Osteoblast (primary cell): ENCODE data around the gene COL13A1. TPM values are rescaled to one million over a fixed set of nuclear protein-coding genes. Genes with fewer than 3 reads are reported as not detected.
A peak's percentile ranks its signal among the peaks of the same experiment; 100 is the strongest.

ENCODE experiments used
- DNase-seq: peaks from one replicate; pipeline ENCODE4 v3.0.0; 2011; ENCODE audit warnings: low spot score, mixed read lengths; ENCODE audit not compliant: insufficient read length; ENCODE audit errors: missing footprints
- H2AFZ ChIP-seq: 2 replicates; pipeline ENCODE4 v1.6.0; 2011; ENCODE audit warnings: mild to moderate bottlenecking, low read length
- H3K27ac ChIP-seq: 2 replicates; pipeline ENCODE4 v1.5.1; 2011; ENCODE audit warnings: mild to moderate bottlenecking, low read depth, low read length, moderate library complexity
- H3K27me3 ChIP-seq: 2 replicates; pipeline ENCODE4 v1.6.0; 2012; ENCODE audit warnings: mild to moderate bottlenecking, control low read depth, inconsistent platforms, low read length, moderate library complexity; ENCODE audit not compliant: insufficient read depth
- H3K36me3 ChIP-seq: 2 replicates; pipeline ENCODE4 v1.5.1; 2011; ENCODE audit warnings: mild to moderate bottlenecking, low read length, control low read depth, moderate library complexity; ENCODE audit not compliant: insufficient read depth
- H3K4me1 ChIP-seq: 2 replicates; pipeline ENCODE4 v1.5.1; 2011; ENCODE audit warnings: mild to moderate bottlenecking, low read length, control low read depth, moderate library complexity; ENCODE audit not compliant: insufficient read depth
- H3K4me2 ChIP-seq: 2 replicates; pipeline ENCODE4 v1.6.0; 2011; ENCODE audit warnings: mild to moderate bottlenecking, low read length; ENCODE audit not compliant: insufficient read depth
- H3K4me3 ChIP-seq: fragments of 200-600 bp; sonication (generic); 3 replicates; pipeline ENCODE4 v1.5.1; 2012; ENCODE audit warnings: mild to moderate bottlenecking, low read length, inconsistent platforms; ENCODE audit not compliant: insufficient read depth
- H3K79me2 ChIP-seq: 2 replicates; pipeline ENCODE4 v1.6.0; 2012; ENCODE audit warnings: mild to moderate bottlenecking, low read length, control low read depth, inconsistent platforms; ENCODE audit not compliant: insufficient read depth
- H3K9me3 ChIP-seq: 2 replicates; pipeline ENCODE4 v1.5.1; 2011; ENCODE audit warnings: low read depth, low read length, control low read depth
- H4K20me1 ChIP-seq: 2 replicates; pipeline ENCODE4 v1.6.0; 2012; ENCODE audit warnings: mild to moderate bottlenecking, low read length, control low read depth; ENCODE audit not compliant: insufficient read depth
- CTCF ChIP-seq: IDR thresholded peaks from 2 replicates; pipeline ENCODE4 v1.5.1; 2011; ENCODE audit warnings: mild to moderate bottlenecking, low read depth, low read length, moderate library complexity; ENCODE audit errors: extremely low read depth
- total RNA-seq: library from RNA; depleted of rRNA; stranded (reverse); fragments of >200 nt; gene quantifications from 2 replicates; pipeline ENCODE4 v1.2.3, GENCODE V29; 2012

The COL13A1 gene
- total RNA-seq, 1 donor = 1.1 TPM

GRCh38 chr10:69907517-69907916 is 105.8 kb downstream of the COL13A1 start:
- Histone ChIP-seq H3K4me3 (no peak overlapping the region), H2AFZ (no peak overlapping the region), H4K20me1 (no peaks in the 10 kb centered on the region), H3K4me1 (no peaks in the 10 kb centered on the region), H3K9me3 (no peaks in the 10 kb centered on the region), H3K27ac (no peak overlapping the region), H3K79me2 (no peaks in the 10 kb centered on the region), H3K4me2 (no peak overlapping the region), H3K36me3 (peaks cover 3% of the 10 kb centered on the region), H3K27me3 (no peaks in the 10 kb centered on the region)
- no peak for DNase-seq
- no peak for TF ChIP-seq CTCF

- H3K4me3 ChIP-seq = no peak overlapping the region
- H3K36me3 ChIP-seq = peaks cover 3% of the 10 kb centered on the region
- H3K79me2 ChIP-seq = no peaks in the 10 kb centered on the region
- no peaks in the 10 kb centered on the region for H3K27me3 ChIP-seq
- H3K9me3 ChIP-seq = no peaks in the 10 kb centered on the region
- no peak overlapping the region for H3K27ac ChIP-seq
- H4K20me1 ChIP-seq = no peaks in the 10 kb centered on the region
- no peak overlapping the region for H2AFZ ChIP-seq
- no peak for DNase-seq
- H3K4me2 ChIP-seq = no peak overlapping the region
- TF ChIP-seq CTCF = no peak
- no peaks in the 10 kb centered on the region for H3K4me1 ChIP-seq
These were observed 106.4 kb downstream of the COL13A1 start for GRCh38 chr10:69908124-69908523.

DNA sequence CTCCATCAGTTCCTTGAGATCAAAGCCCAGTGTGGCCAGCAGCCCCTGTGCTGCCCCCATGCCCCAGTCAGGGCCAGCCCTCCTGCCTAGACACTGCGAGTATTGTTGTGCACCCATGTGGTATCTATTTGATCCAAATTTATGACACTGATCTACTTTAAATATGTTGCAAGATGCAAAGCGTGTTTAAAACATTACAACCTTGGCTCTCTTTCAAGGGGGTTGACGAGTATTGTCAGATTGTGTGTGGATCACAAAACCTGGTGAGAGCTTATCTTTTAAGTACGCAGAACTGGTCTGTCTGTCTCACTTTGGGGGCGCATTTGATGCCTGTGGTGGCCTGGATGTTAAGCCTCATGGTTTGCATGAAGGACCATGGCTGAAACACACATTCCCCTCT is 108.9 kb downstream of the COL13A1 start:
- no peaks in the 10 kb centered on the region for H3K79me2 ChIP-seq
- no peaks in the 10 kb centered on the region for H4K20me1 ChIP-seq
- H3K4me2 ChIP-seq = no peak overlapping the region
- TF ChIP-seq CTCF = no peak
- no peak overlapping the region for H3K4me3 ChIP-seq
- H3K27ac ChIP-seq = no peak overlapping the region
- H3K36me3 ChIP-seq = peaks cover 3% of the 10 kb centered on the region
- no peak overlapping the region for H2AFZ ChIP-seq
- peak; percentile 27 for DNase-seq
- no peaks in the 10 kb centered on the region for H3K27me3 ChIP-seq
- no peaks in the 10 kb centered on the region for H3K4me1 ChIP-seq
- H3K9me3 ChIP-seq = no peaks in the 10 kb centered on the region

- H3K4me2 ChIP-seq = no peak overlapping the region
- H3K79me2 ChIP-seq = no peaks in the 10 kb centered on the region
- H3K4me3 ChIP-seq = no peak overlapping the region
- no peaks in the 10 kb centered on the region for H3K9me3 ChIP-seq
- no peaks in the 10 kb centered on the region for H4K20me1 ChIP-seq
- peak; percentile 69 for DNase-seq
- H3K27ac ChIP-seq = no peak overlapping the region
- no peaks in the 10 kb centered on the region for H3K4me1 ChIP-seq
- peak overlapping the region; percentile 54 for H2AFZ ChIP-seq
- no peak for TF ChIP-seq CTCF
- H3K36me3 ChIP-seq = no peaks in the 10 kb centered on the region
- no peaks in the 10 kb centered on the region for H3K27me3 ChIP-seq
These were observed 110.2 kb downstream of the COL13A1 start for GRCh38 chr10:69911613-69912528.
